ENCODE data around the gene RELT.
A peak's percentile ranks its signal among the peaks of the same experiment; 100 is the strongest.

The RELT gene

GRCh38 chr11:73401924-73402833 is 26.0 kb downstream of the RELT start:
- DNase-seq = no peak

- no peak for DNase-seq
These were observed 26.6 kb downstream of the RELT start for GRCh38 chr11:73402834-73403185.

- no peak for DNase-seq
These were observed 27.3 kb downstream of the RELT start for GRCh38 chr11:73403541-73403940.

- peak in 41 of 56 donors; percentile 13 to 77 (median 48) for DNase-seq
These were observed 27.8 kb downstream of the RELT start for GRCh38 chr11:73404048-73404447.

- no peak for DNase-seq
These were observed 28.4 kb downstream of the RELT start for GRCh38 chr11:73404506-73405145.

GRCh38 chr11:73405146-73405510 is 28.9 kb downstream of the RELT start:
- no peak for DNase-seq

GRCh38 chr11:73406131-73406530 is 29.9 kb downstream of the RELT start:
- no peak for DNase-seq

GRCh38 chr11:73406619-73407018 is 30.4 kb downstream of the RELT start:
- DNase-seq = no peak

GRCh38 chr11:73409431-73409830 is 33.2 kb downstream of the RELT start:
- DNase-seq = no peak

- no peak for DNase-seq
These were observed 34.4 kb downstream of the RELT start for GRCh38 chr11:73410627-73411026.

- DNase-seq = no peak
These were observed 34.8 kb downstream of the RELT start for GRCh38 chr11:73411031-73411430.

- DNase-seq = no peak
These were observed 36.1 kb downstream of the RELT start for GRCh38 chr11:73412308-73412707.

- DNase-seq = no peak
These were observed 37.1 kb downstream of the RELT start for GRCh38 chr11:73413256-73413655.

- peak in 4 of 56 donors; percentile 13 to 27 (median 19) for DNase-seq
These were observed 38.9 kb downstream of the RELT start for GRCh38 chr11:73414977-73415651.

- no peak for DNase-seq
These were observed 39.8 kb downstream of the RELT start for GRCh38 chr11:73415854-73416615.

GRCh38 chr11:73416786-73417185 is 40.6 kb downstream of the RELT start:
- DNase-seq = no peak

- no peak for DNase-seq
These were observed 43.9 kb downstream of the RELT start for GRCh38 chr11:73420136-73420535.

- DNase-seq = no peak
These were observed 46.7 kb downstream of the RELT start for GRCh38 chr11:73422886-73423285.

GRCh38 chr11:73423506-73423905 is 47.3 kb downstream of the RELT start:
- DNase-seq = no peak

- DNase-seq = no peak
These were observed 48.9 kb downstream of the RELT start for GRCh38 chr11:73425108-73425507.

- no peak for DNase-seq
These were observed 50.1 kb downstream of the RELT start for GRCh38 chr11:73426219-73426850.

Measured in nucleus accumbens (tissue), 56 donors.